ENCODE data around the gene AVPR1B.
"Not testable (repeated sequence)": the region's sequence is repeated elsewhere in the genome, so short reads cannot be mapped to it uniquely, and the experiment has no call there.

AVPR1B gene

GRCh38 chr1:206080026-206080820 is 37.0 kb downstream of the AVPR1B start:
- DNase-seq = no peak

DNA sequence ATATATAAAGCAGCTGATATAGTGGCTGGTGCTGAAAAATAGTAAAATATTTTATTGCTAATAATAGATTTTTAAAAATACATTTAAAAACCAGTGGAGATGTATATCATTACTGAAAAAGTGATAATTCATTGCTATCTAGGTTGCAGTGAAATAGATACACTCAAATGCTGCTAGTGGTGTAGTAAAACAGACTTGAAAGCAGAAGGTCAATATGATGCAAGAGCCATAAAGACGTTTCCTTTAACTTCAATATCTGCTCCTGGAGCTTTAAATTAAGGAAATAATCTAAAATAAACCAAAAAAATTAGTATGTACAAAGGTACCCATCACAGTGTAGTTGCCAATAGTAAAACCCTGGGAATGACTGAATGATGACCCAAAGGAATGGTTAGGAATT is 38.1 kb downstream of the AVPR1B start:
- DNase-seq = no peak

DNA sequence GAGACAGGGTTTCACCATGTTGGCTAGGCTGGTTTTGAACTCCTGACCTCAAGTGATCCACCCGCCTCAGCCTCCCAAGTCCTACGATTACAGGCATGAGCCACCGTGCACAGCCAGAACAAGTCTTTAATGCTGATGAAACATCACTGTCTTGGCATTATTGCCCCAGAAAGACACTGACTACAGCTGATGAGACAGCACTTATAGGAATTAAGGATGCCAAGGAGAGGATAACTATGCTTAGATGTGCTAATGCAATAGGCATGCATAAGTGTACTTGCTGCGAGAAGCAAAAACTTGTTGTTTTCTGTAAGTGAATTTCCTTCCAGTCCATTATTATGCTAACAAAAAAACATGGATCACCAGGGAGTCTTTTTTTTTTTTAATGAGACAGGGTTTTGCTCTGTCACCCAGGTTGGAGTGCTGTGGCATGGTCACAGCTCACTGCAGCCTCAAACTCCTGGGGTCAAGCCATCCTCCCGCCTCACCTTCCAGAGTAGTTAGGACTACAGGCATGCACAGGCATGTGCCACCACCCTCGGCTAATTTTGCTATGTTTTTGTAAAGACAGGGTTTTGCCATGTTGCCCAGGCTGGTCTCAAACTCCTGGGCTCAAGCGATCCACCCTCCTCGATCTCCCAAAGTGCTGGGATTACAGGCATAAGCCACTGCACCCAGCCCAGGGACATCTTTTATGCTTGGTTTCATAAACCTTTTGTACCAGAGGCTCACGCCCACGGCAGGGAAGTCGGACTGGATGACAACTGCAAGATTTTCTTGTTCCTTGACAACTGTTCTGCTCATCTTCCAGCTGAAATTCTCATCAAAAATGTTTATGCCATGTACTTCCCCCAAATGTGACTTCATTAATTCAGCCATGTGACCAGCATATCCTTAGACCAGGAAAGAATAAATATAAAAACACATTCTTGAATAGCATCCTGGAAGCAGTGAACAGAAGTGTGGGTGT is 41.1 kb downstream of the AVPR1B start:
- DNase-seq = no peak

GRCh38 chr1:206074839-206075238 is 42.3 kb downstream of the AVPR1B start:
- no peak for DNase-seq

DNA sequence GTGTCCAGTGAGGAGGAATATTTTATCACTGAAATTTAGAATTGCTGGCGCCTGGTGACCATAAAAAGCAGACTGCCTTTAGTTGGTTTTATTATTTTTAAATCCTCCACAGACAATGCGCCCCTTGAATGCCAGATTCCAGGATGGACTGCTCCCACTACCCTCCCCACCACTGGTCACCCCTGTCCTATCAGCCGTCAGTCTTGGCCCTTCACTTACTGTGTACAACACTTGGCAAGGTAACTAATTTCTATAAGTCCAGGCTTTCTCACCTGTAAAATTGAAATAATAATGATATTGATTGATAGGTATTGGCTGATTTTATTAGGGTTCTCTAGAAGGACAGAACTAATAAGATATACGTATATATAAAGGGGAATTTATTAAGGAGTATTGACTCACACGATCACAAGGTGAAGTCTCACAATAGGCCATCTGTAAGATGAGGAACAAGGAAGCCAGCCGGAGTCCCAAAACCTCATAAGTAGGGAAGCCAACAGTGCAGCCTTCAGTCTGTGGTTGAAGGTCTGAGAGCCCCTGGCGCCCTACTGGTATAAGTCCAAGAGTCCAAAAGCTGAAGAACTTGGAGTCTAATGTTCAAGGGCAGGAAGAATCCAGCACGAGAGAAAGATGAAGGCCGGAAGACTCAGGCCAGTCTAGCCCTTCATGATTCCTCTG is 46.4 kb downstream of the AVPR1B start:
- DNase-seq = no peak

- DNase-seq = no peak
These were observed 48.9 kb downstream of the AVPR1B start for GRCh38 chr1:206068314-206068713.

- no peak for DNase-seq
These were observed 49.5 kb downstream of the AVPR1B start for GRCh38 chr1:206067486-206068227.

DNA sequence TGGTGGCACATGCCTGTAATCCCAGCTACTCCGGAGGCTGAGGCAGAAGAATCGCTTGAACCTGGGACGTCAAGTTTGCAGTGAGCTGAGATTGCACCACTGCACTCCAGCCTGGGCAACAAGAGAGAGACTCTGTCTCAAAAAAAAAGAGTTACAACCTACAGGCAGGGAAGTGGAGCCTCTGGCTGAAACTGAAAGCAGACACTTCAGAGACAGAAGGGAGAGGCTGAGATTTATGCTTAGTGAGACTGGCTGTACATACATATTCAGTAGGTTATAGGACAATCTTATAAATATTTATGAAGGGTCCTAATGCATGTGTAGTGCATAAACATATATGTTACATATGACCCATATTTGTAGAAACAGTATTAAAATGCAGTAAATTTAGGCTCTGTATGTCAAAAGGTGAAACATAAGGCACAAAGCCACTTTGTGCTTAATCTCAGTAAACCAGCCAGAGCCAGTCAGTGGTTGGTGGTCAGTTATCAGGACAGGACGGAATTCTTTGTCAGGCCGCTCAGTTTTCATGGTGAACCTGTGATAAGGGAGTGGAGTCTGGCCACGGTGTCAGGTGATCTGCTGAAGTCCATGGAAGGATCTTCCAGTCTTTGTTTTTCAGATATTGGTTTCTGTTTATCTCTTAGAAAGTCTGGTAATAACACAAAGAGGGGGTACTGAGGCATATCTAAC is 50.6 kb downstream of the AVPR1B start:
- DNase-seq = no peak

GRCh38 chr1:206065547-206066145 is 51.5 kb downstream of the AVPR1B start:
- no peak for DNase-seq

GRCh38 chr1:206064501-206064900 is 52.7 kb downstream of the AVPR1B start:
- not testable (repeated sequence) for DNase-seq

GRCh38 chr1:206064001-206064400 is 53.2 kb downstream of the AVPR1B start:
- not testable (repeated sequence) for DNase-seq

- no peak for DNase-seq
These were observed 54.7 kb downstream of the AVPR1B start for GRCh38 chr1:206062464-206062863.

- DNase-seq = no peak
These were observed 56.3 kb downstream of the AVPR1B start for GRCh38 chr1:206060844-206061243.

Measured in NCI-H1417 treated with DMSO at 0.1 percent for 48 hours (cell line).